Body of pancreas (tissue), 4 donors: ENCODE data around the gene TPH1. TPM values are rescaled to one million over a fixed set of nuclear protein-coding genes. Genes with fewer than 3 reads are reported as not detected.
A peak's percentile ranks its signal among the peaks of the same experiment; 100 is the strongest.

Source experiments
- ATAC-seq: fragments of 150-250 bp; one replicate; pipeline ENCODE4 v1.9.1; 2016
- DNase-seq, 4 donors: peaks; one replicate each; pipeline ENCODE4 v3.0.0-alpha.2; 2019
- H3K27ac ChIP-seq, 4 donors: fragments of 200-600 bp; sonication (generic); 1 replicate in 3 of 4; 2 replicates in 1 of 4; pipeline versions ENCODE4 v1.5.1 to v1.6.1; 2016 to 2019; ENCODE audit warnings: mild to moderate bottlenecking in 1 of 4, mixed read lengths in 1 of 4, moderate library complexity in 1 of 4
- H3K27me3 ChIP-seq, 2 donors: fragments of 200-600 bp; sonication (generic); one replicate each; pipeline ENCODE4 v1.6.0; 2016; ENCODE audit warnings: mild to moderate bottlenecking in 1 of 2
- H3K36me3 ChIP-seq, 2 donors: fragments of 200-600 bp; sonication (generic); replicated peaks in 1 of 2; 2 replicates each; pipeline ENCODE4 v1.5.1; 2016; ENCODE audit warnings: low read depth in 2 of 2; ENCODE audit not compliant: insufficient read depth in 1 of 2
- H3K4me1 ChIP-seq: fragments of 200-600 bp; sonication (generic); one replicate; pipeline ENCODE4 v1.6.0; 2016
- H3K4me3 ChIP-seq, 2 donors: fragments of 200-600 bp; sonication (generic); 1 replicate in 1 of 2; 2 replicates in 1 of 2; pipeline ENCODE4 v1.5.1; 2016 to 2019
- H3K9me3 ChIP-seq, 3 donors: fragments of 200-600 bp; sonication (generic); 1 replicate in 2 of 3; 2 replicates in 1 of 3; pipeline ENCODE4 v1.5.1; 2016
- CTCF ChIP-seq, 7 experiments: fragments of 450-650 bp in 4 of 7; fragments of 200-600 bp in 3 of 7; sonication (generic) in 3 of 7; IDR thresholded peaks; one replicate each; pipeline ENCODE4 v1.5.1; 2016 to 2019; ENCODE audit warnings: antibody characterized with exemption in 7 of 7
- POLR2A ChIP-seq, 3 donors: fragments of 450-650 bp; IDR thresholded peaks; one replicate each; pipeline ENCODE4 v1.6.1; 2016; ENCODE audit warnings: antibody characterized with exemption in 3 of 3, mild to moderate bottlenecking in 2 of 3
- WGBS, 2 donors: methylation state at CpG; one replicate each; pipeline ENCODE4 v1.1.5; 2017; 5-methylcytosine and 5-hydroxymethylcytosine counted together
- intact Hi-C: fragments of 100-400 bp; cut with DNase I; formaldehyde crosslinking; loops from one replicate; pipeline ENCODE4 v1.15.1; 2023
- total RNA-seq, 2 donors: library from RNA; depleted of rRNA; stranded (reverse); fragments of >200 nt; gene quantifications; one replicate each; pipeline ENCODE4 v1.1.0, GENCODE V29; 2016

The TPH1 gene
- total RNA-seq, 2 donors from 2014 or later = 0.52 TPM; not detected in 1

GRCh38 chr11:18012906-18013781 is 32.9 kb downstream of the TPH1 start, which contains the start of gene SERGEF:
TSS of gene SERGEF (minus strand) at chr11:18013047. CDS start at chr11:18013010, 37 bp downstream.
- Histone ChIP-seq H3K4me1 (peaks cover 15% of the 10 kb centered on the region), H3K9me3 (no peaks in the 10 kb centered on the region), H3K27ac (peak within 1 kb of the TSS; percentile 55 to 91 (median 83)), H3K27me3 (no peaks in the 10 kb centered on the region), H3K36me3 (no peaks in the 10 kb centered on the region), H3K4me3 (peak within 1 kb of the TSS; percentile 46 to 76)
- DNase-seq (peak; percentile 96 to 98 (median 98)), ATAC-seq (peak; percentile 98)
- WGBS, 2 donors = 0 to 1% methylated on average over 27 to 92 of the region's 93 CpGs
- intact Hi-C loops = loop anchor here (10.0 kb wide), 1 partner anchor 82 kb away; no protein-coding TSS in a partner anchor
- TF ChIP-seq CTCF (IDR thresholded peaks at IDR 0.05) = peak in 4 of 7 experiments; percentile 7 to 71 (median 32)
- peak; percentile 74 to 97 (median 95) for TF ChIP-seq POLR2A (IDR thresholded peaks at IDR 0.05)

- TF ChIP-seq CTCF (IDR thresholded peaks at IDR 0.05) = no peak
- no peak for TF ChIP-seq POLR2A (IDR thresholded peaks at IDR 0.05)
- peak overlapping the region; percentile 27 to 91 (median 83) for H3K27ac ChIP-seq
- H3K27me3 ChIP-seq = no peaks in the 10 kb centered on the region
- H3K9me3 ChIP-seq = no peaks in the 10 kb centered on the region
- 4 to 13% methylated on average over 14 to 46 of the region's 46 CpGs for WGBS, 2 donors
- peak; percentile 19 to 35 (median 25) for DNase-seq
- intact Hi-C loops = loop anchor here (10.0 kb wide), 1 partner anchor 82 kb away; no protein-coding TSS in a partner anchor
- ATAC-seq = peak; percentile 1
- peaks cover 15% of the 10 kb centered on the region for H3K4me1 ChIP-seq
- H3K36me3 ChIP-seq = no peaks in the 10 kb centered on the region
- H3K4me3 ChIP-seq = peak overlapping the region; percentile 46 to 63
These were observed 33.8 kb downstream of the TPH1 start for GRCh38 chr11:18012122-18012905.

- no peak for DNase-seq
- TF ChIP-seq CTCF (IDR thresholded peaks at IDR 0.05) (no peak), POLR2A (IDR thresholded peaks at IDR 0.05) (no peak)
- no peak for ATAC-seq
- 70 to 75% methylated on average over 8 of the region's 8 CpGs for WGBS, 2 donors
- H3K9me3 ChIP-seq = no peaks in the 10 kb centered on the region
- no peak overlapping the region for H3K4me3 ChIP-seq
- intact Hi-C loops = loop anchor here (10.0 kb wide), 1 partner anchor 83 kb away; no protein-coding TSS in a partner anchor
- H3K4me1 ChIP-seq = peaks cover 15% of the 10 kb centered on the region
- H3K27ac ChIP-seq = peak overlapping the region in 1 of 4 donors; percentile 87
- no peaks in the 10 kb centered on the region for H3K36me3 ChIP-seq
- H3K27me3 ChIP-seq = no peaks in the 10 kb centered on the region
These were observed 34.4 kb downstream of the TPH1 start for GRCh38 chr11:18011633-18012032.

GRCh38 chr11:18010977-18011586 is 35.0 kb downstream of the TPH1 start:
- Histone ChIP-seq H3K36me3 (no peaks in the 10 kb centered on the region), H3K27me3 (no peaks in the 10 kb centered on the region), H3K9me3 (no peaks in the 10 kb centered on the region), H3K27ac (no peak overlapping the region), H3K4me1 (peaks cover 15% of the 10 kb centered on the region), H3K4me3 (no peak overlapping the region)
- TF ChIP-seq CTCF (IDR thresholded peaks at IDR 0.05) = no peak
- TF ChIP-seq POLR2A (IDR thresholded peaks at IDR 0.05) = no peak
- DNase-seq (no peak), ATAC-seq (no peak)
- intact Hi-C loops = loop anchor here (10.0 kb wide), 1 partner anchor 84 kb away; no protein-coding TSS in a partner anchor
- 84 to 87% methylated on average over 10 of the region's 10 CpGs for WGBS, 2 donors
